ENCODE results near the gene TBKBP1.
"Not testable (repeated sequence)": the region's sequence is repeated elsewhere in the genome, so short reads cannot be mapped to it uniquely, and the experiment has no call there.

TBKBP1 gene

DNA sequence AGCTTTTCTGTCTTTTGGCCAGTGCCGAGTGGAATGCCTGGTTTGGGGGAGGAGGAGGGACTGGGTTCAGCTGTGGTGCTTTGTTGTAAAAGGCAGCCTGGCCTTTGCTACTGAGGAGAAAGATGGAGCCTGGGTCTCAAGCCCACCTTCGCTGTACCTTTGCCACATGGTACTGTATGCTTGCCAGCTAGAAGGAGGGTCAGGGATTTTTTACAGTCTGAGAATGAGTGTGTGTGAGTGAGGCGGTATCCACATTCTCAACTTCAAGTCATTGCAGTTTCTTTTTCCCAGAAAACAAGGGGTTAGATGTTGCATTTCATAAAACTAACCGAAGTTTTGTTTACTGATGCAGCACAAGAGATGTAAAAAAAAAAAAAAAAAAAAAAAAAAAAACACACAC is 11.2 kb upstream of the TBKBP1 start:
- not testable (repeated sequence) for DNase-seq

DNA sequence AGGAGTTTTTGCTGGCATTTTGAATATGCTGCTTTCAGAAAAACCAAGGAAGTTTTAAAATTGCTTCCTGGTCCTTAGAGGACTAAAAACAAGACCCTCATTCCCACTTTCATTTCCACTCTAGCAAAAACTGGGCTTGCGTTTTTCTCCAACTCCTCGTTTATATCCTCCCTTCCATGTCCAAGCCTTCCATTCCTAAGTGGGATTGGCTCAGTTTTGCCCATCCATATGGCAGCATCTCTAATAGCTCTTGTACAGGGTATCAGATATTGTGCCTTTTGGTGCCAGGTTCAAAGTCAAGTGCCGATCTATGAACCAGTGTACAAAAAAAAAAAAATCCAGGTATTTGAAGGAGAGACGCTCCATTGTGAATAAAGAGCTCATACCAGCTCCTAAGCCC is 9.9 kb upstream of the TBKBP1 start:
- no peak for DNase-seq

DNA sequence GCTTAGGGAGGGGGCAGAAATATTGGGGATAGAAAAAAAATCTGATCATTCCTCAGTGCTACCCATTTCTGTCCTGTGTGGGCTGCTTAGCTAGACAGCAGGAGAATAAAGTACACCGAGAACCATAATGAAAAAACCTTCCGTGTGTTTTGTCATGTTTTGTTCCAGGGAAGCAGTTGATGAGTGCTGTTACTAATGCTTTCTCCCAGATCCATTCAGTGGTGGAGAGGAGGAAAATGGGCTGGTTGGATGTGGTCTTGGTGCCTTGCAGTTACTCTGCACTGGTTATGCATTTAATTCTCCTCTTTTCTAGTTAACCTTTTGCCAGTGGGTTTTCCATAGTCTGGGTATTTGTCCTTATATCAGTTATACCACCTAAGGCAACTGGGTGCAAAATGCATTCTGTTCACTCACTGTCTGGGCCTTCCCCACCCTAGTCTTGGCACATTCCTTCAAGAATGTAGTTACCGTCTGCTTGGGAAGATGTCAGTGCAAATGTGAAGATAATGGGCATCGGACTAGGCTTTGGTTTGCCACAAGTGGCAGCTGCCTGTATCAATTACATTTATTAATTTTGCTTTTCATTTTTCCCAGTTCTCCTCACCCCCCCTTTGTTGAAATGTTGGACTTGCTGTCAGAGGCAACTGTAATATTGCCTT is 9.3 kb upstream of the TBKBP1 start:
- DNase-seq = no peak

DNA sequence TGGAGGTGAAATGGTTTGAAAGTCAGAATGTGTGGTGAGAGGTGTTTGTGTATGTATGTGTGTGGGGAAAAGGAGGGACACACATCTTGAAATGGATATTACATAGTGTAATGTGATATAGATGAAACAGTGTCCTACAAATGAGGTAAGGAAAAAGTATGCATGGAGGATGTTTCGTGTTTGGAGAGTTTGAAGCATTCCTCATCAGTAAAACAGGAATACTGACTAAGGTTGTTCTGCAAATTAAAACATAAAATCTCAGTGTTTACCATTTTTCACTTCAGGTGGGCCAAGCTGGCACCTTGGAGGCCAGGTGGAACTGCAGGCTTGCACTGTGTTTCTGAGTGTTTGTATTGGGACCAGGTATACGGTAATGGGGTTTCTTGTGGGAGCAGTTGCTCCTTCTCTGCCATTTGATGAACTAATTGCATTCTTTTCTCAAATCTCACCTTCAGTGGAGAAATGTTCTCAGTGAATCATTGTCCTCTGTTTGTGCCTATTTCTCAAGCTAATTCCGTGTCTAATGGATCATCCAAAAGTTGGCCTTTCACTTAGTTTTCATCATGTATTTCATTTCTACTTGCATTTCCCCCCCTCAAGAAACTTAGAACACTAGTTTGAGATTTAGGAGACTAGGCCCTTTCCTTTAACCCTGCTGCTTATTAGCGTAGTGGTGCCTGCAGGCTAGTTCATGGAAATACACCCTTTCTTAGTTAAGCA is 8.2 kb upstream of the TBKBP1 start:
- no peak for DNase-seq

DNA sequence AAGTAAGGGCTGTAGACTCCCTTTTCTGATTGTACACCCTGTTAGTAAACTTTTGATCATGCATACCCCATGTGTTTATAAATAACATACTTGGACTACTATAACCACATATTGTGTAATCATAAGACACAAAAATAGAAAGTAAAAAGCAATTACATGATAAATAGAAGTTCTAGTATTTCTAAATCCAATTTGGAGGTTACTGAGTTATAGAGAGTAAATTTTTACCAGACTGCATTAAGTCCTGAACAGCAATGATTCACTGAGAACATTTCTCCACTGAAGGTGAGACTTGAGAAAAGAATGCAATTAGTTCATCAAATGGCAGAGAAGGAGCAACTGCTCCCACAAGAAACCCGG is 7.7 kb upstream of the TBKBP1 start:
- no peak for DNase-seq

DNA sequence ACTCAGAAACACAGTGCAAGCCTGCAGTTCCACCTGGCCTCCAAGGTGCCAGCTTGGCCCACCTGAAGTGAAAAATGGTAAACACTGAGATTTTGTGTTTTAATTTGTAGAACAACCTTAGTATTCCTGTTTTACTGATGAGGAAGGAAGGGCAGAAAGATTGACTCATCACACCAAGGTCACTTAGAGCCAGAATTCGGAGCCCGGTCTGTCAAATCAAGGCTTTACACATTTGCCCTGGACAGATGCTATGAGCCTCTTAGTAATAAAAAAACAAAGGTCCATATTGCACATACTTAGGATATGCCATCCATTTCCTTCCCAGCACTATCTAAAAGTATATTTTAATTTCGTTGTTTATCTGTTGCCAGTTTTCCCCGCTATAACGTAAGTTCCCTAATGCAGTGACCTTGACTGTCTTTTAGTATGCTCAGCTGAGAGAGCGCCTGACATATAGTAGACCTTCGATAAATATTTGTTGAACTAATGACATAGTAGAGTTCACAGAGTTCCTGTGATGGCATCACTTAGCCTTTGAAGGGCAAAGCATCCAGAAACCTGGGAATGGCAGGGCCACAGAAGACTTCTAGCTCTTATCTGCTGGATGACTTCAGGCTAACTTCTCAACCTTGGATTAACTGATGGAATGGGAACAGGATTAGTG is 7.2 kb upstream of the TBKBP1 start:
- DNase-seq = no peak

DNA sequence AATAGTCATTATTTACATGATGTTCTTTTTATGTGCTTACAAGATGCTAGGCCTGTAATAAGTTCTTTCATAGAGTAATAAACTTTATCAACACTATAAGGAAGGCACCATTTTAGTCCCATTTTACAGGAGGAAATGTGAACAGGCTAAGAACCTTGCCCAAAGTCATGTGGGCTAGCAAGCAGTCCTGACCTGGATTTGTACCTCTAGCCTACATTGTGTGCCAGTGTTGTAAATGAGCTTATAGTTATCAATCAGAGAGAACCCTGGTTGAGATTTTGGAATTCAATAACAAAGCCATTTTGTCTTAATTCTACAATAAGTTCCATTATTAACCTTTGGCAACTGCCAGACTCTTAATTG is 6.7 kb upstream of the TBKBP1 start:
- DNase-seq = no peak

DNA sequence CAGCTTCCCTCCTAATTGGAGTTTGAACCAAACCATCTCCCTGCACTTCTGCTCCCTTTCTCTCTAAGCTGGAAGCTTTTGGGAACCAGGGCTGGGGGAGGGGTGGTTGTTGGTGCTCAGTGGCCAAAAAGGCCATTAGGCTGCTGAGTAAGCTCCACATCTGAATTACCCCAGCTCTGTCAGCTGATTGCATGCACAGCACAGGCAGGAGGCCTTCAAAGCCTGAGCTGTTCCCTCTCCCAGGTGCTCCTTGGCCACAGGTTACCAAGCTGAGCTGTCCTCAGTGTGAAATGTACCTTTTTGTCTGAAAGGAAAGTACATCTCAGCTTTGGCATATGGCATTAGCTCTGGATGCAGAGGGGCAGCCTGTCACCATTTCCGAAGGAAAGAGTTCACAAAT is 6.2 kb upstream of the TBKBP1 start:
- no peak for DNase-seq

DNA sequence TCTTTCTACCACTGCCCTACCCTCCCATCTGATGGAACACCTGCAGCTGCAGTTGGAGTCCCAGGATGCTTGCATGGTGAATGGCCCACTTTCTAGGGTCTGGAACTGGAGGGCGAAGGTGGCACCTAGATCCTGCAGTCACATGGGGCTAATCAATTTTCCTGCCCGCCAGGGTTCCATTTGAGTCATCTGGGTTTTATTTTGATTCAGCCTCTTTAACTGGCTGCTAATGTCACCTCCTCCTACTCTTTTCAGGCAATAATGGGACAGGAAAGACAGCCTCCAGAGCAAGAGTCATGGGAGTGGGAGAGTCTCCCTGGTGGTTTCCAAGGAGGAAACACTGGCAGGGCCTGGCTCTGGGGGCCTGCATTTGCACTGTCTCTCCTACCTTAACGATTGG is 3.8 kb upstream of the TBKBP1 start:
- no peak for DNase-seq

DNA sequence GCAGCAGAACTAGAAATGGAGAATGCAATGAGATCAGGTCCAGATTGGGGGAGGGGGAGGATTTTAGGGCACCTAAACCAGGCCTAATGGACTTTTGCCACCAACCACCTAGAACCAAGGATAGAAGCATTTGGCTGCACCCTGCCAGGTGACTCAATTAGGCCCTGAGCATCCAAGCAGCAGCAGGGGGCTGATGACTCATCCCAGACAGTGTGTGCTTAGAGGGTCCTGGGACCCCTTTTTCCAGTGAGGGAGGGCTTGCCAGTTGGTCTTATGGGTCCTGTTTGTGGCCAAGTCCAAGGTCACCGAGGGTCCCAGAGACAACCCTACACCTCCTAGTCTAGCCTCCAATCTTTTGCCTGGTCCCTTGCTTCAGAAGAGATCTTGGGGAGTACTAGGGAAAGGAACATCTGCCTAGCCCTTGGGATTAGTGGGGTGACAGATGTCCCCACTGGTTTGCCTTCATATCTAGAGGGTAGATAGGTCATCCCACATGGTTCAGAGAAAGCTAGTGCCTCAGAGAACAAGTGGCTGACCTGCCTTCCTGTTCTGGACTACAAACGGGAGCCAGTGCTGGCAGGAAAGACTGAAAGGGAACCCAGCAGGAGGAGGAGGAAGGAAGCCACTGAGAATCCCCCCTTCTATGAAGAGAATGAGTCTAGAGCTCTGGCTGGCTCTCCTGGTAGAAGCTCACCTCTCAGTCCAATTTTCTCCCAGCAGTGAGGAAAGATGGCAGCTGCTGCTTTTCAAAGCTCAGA is 1.6 kb upstream of the TBKBP1 start:
- DNase-seq = no peak

DNA sequence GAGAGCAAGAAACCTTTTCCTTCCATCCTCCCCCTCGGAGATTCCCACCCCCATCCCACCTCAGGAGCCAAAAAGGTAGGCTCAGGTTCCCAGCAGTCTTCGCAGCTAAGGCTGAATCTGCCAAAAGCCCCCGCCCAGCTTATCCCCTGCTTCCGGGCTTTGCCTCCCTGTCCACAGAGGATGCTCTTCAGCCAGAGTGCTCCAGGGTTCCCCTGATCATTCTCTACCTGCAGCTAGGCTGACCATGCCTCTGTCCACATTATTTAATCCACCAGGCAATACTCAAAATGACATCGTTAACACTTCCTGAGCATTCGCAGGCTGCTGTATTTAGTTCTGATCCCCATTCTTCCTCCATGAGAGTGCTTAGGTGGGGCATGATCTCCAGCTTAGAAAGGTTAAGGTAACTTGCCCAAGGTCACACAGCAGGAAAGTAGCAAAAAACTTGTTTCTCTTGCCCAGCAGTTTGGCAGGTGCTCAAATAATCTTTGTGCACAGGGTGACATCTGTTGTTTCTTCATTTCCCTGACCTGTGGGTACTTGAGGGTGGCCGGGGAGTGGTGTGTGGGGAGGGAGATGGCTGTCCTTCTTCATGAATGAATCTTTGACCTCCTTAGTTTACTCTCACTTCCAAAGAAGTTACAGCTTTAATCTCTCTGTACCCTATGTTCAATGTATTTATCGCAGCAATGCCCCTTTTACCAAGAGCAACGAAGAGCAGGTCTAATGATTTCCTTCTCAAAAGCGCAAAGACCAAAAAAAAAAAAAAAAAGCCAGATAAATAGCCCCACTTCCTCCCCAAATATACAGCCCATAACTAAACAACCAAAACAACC is 848 bp upstream of the TBKBP1 start:
- DNase-seq = no peak

DNA sequence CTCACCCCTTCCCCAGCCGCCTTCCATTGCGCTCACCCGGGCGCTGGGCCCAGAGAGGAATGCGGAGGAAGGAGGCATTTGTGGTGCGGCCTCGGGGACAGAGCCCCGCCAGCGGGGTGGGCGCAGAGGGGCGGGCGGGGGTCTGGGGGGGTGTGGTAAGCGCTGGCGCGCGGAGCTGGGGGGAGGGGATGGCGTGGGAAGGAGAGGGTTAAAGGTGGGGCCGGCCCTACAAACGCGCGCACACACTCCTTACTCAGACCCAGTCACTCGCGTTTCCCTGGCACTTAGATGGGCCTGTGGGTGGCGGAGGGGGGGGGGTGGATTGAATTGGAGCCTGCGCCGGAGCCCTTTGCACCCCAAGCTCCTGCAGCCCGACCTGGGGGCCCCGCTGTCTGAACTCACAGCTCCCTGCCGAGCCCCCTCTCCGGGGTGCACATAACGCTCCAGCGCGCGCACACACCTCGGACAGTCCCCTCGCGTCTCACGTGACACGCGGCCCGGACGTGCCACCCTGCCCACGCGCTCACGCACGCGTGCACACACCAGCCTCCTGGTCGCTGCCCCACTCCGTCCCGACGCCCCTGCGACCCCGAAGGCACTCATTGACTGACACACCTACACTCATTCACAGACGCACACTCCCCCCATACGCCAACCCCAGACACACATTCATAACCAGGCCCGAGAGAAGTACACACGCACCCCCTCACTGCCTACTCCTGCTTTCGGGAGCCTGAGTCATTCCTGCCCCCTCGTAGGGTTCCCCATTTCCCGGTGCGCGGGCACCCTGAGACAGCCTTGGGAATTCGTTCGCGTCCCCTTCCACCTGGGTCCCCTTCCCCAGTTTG is 844 bp downstream of the TBKBP1 start:
- no peak for DNase-seq

DNA sequence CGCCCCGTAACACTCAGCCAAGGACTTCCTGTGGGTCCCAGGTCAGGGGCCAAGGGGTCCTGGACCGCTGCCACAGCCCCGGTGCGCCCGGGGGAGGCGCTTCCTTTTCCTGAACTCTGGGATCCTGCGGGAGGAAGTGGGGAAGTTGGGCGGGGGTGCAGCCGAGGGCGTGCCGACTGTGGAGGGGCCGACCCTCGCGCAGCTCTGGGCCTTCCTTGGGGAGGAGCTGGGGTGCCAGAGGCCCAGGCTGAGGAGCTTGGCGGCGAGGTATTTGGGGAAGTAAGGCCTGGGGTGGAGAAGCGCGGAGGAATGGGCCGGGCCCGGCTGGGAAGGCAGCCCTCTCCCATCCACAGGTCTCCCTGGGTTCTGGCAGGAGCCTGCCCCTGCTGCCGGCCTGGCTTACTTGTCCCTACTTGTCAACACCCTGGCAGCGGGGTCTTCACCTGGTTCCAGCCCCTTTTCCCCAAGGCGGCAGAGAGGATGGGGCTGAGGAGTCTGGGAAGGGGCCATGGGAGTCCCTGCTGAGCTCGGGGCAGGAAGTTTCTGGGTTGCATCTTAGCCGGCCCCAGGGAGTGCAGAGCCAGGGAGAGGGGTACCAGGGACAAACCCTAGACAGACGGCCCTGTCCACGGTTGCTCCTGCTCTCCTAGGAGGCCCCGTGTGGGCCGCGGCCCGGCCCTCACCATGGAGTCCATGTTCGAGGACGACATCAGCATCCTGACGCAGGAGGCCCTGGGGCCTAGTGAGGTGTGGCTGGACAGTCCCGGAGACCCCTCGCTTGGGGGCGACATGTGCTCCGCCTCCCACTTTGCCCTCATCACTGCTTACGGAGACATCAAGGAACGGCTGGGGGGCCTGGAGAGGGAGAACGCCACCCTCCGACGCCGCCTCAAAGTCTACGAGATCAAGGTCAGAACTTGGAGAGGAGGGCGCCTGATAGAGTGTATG is 1.7 kb downstream of the TBKBP1 start:
- DNase-seq = no peak

DNA sequence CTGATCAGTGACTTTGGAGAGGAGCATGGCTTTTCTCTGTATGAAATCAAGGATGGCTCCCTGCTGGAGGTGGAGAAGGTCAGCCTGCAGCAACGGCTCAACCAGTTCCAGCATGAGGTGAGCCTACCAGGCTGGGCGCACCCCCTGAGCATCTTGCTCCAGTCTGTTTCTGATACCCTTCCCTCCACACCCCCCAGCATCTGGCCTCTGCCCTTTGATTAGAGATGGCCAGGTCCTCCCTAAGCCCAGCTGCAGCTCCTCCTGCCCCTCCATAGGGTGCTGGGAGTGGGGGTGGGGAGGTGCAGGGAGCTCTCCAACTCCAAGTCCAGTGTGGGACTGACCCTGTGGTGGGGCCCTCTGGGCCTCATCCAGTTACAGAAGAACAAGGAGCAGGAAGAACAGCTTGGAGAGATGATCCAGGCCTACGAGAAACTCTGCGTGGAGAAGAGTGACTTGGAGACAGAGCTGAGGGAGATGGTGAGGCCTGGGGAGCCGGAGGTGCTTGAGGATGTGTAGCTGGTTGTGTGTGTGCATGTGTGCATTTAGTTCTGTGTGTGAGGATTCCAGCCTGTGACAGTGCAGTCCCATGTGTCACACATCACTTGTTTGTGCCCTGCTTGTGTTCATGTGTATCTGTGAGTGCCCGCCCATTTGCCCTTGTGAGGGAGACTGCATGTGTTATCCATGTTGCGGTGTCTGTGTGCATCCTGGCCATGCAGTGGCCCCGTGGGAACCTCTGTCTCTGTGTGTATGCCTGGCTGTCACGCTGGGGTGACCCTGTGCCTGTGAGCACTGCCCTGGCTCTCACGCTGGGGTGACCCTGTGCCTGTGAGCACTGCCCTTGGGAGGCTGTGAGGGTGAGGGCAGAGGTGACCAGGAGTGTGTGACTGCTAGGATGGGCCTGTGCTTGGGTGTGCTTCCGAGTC is 3.0 kb downstream of the TBKBP1 start:
- no peak for DNase-seq

DNA sequence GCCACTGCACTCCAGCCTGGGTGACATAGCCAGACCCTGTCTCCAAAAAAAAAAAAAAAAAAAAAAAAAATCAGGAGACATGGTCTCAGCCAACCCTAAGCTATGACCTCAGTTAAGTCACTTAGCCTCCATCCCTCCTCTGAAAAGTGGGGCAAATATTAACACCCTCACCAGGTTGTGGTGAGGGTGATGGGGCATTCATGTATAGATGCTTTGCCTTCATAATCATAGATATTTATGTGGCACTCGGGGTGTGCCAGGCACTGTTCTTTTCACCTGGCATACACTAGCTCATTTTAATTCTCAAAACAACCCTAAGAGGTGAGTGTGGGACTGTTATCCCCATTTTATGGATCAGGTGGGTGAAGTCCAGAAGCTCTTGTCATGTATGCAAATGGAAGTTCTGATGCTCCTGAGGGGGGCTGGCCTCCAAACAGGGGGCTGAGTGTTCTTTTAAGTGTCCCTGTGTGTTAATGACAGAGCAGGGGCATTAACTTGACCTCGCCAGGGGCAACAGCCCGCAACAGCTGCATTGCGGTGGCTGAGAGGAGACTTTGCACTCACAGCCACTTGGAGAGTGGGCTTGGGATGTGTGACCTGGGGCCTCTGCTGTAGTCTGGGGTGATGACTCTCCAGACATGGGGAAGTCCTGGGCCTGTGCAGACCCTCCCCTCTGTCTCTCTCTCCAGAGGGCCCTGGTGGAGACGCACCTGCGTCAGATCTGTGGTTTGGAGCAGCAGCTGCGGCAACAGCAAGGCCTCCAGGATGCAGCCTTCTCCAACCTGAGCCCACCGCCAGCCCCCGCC is 4.1 kb downstream of the TBKBP1 start:
- no peak for DNase-seq

DNA sequence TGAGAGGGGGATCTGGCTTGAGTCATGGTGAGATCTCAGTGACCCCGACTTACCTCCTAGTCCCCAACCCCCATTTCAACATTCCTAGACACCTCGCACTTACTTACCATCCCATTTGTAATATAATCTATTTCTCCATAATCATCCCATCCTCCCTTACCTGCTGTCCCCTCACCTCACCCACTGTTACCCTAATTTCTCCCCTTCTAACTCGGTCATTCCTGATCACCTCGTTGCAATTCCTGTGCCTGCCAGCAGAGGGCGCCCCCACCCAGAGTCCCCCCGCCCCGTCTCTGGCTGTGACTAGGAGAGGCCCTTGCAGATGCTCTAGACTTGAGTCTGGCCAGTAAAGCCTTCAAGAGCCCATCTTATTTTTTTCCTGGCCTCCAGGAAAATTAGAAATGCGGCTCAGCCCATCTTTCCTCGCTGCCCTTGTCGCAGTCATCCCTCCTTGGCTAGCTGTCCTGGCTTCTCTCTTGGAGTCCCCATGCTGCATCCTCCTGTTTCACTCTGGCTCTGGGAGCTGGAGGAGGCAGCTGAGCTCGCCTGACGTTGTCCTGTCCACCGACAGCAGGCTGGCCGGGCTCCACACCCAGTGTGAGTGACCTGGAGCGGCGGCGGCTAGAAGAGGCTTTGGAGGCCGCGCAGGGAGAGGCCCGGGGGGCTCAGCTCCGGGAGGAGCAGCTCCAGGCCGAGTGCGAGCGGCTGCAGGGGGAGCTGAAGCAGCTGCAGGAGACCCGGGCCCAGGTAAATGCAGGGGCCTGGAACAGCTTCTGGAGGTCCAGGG is 5.0 kb downstream of the TBKBP1 start:
- DNase-seq = peak; percentile 34

DNA sequence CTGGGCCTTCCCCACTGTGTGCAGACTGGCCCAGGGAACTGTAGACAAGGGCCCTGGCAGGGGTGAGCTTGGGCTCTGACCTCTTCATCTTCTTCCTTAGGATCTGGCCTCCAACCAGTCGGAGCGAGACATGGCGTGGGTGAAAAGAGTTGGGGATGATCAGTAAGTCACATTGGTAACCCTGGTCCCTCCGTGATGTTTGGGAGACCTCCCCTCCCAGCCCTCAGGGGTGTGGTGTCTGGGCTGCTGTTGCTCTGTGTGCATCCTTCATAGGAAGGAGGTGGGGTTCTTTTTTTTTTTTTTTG is 5.5 kb downstream of the TBKBP1 start:
- no peak for DNase-seq

Data from COR-L47 (cell line).